ENCODE data around the gene DUOXA1.

Gene DUOXA1

GRCh38 chr15:45151998-45152828 is 22.5 kb upstream of the DUOXA1 start:
- TF ChIP-seq, protein P1, sequence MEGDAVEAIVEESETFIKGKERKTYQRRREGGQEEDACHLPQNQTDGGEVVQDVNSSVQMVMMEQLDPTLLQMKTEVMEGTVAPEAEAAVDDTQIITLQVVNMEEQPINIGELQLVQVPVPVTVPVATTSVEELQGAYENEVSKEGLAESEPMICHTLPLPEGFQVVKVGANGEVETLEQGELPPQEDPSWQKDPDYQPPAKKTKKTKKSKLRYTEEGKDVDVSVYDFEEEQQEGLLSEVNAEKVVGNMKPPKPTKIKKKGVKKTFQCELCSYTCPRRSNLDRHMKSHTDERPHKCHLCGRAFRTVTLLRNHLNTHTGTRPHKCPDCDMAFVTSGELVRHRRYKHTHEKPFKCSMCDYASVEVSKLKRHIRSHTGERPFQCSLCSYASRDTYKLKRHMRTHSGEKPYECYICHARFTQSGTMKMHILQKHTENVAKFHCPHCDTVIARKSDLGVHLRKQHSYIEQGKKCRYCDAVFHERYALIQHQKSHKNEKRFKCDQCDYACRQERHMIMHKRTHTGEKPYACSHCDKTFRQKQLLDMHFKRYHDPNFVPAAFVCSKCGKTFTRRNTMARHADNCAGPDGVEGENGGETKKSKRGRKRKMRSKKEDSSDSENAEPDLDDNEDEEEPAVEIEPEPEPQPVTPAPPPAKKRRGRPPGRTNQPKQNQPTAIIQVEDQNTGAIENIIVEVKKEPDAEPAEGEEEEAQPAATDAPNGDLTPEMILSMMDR (IDR thresholded peaks at IDR 0.05; ENCODE audit: low read depth, low read length, missing control alignments): no peak
- DNase-seq (ENCODE audit: low read depth): no peak
- no peak overlapping the region for H3K4me3 ChIP-seq (ENCODE audit: low read depth, low read length)

- no peak for DNase-seq (ENCODE audit: low read depth)
- no peak overlapping the region for H3K4me3 ChIP-seq (ENCODE audit: low read depth, low read length)
- TF ChIP-seq, protein P1 (IDR thresholded peaks at IDR 0.05; ENCODE audit: low read depth, low read length, missing control alignments): no peak
Observed at GRCh38 chr15:45150997-45151396, 21.3 kb upstream of the DUOXA1 start.

DNA sequence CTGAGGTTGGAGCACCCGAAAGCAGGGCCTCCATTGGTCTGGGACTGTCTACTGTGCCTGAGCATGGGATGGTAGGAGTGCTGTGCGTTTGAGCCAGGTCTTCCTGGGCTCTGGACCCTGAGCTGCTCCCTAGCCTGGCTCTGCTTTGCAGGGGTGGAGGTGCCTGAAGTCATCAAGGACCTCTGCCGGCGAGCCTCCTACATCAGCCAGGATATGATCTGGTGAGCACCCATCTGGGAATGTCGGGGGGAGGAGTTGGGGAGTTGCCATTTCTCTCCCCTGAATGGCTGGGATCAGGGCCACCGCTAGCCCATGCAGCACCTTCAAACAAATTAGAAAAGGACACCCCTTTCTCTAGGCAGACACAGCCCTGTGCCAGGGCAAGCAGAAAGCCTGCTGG is 20.8 kb upstream of the DUOXA1 start:
- H3K4me3 ChIP-seq (ENCODE audit: low read depth, low read length): no peak overlapping the region
- TF ChIP-seq, protein P1 (IDR thresholded peaks at IDR 0.05; ENCODE audit: low read depth, low read length, missing control alignments): no peak
- no peak for DNase-seq (ENCODE audit: low read depth)

- no peak overlapping the region for H3K4me3 ChIP-seq (ENCODE audit: low read depth, low read length)
- TF ChIP-seq, protein P1 (IDR thresholded peaks at IDR 0.05; ENCODE audit: low read depth, low read length, missing control alignments): no peak
- DNase-seq (ENCODE audit: low read depth): no peak
Observed at GRCh38 chr15:45149060-45149459, 19.4 kb upstream of the DUOXA1 start.

- no peak overlapping the region for H3K4me3 ChIP-seq (ENCODE audit: low read depth, low read length)
- no peak for DNase-seq (ENCODE audit: low read depth)
- TF ChIP-seq, protein P1 (IDR thresholded peaks at IDR 0.05; ENCODE audit: low read depth, low read length, missing control alignments): no peak
Observed at GRCh38 chr15:45148076-45149059, 18.7 kb upstream of the DUOXA1 start.

GRCh38 chr15:45147606-45148005 is 17.9 kb upstream of the DUOXA1 start:
- H3K4me3 ChIP-seq (ENCODE audit: low read depth, low read length): no peak overlapping the region
- TF ChIP-seq, protein P1 (IDR thresholded peaks at IDR 0.05; ENCODE audit: low read depth, low read length, missing control alignments): no peak
- no peak for DNase-seq (ENCODE audit: low read depth)
